ENCODE data around the gene RAB6B.

DNA sequence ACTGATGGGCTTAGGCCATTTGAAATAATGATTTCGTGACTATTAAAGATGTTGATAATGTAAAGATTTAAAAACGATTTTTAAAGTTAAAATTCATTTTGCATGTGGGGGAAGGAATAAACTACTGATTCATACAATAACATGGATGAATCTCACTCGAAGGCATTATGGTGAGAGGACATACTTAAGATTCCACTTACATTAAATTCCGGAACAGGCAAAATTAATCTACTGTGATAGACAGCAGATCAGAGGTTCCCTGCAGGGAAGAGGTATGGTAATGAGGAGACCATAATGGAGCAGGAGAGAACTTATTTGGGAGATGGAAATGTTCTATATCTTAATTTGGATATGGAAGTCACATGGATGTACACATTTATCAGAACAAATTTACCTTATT, 28.4 kb upstream of the RAB6B start:
- TF ChIP-seq, protein P1, sequence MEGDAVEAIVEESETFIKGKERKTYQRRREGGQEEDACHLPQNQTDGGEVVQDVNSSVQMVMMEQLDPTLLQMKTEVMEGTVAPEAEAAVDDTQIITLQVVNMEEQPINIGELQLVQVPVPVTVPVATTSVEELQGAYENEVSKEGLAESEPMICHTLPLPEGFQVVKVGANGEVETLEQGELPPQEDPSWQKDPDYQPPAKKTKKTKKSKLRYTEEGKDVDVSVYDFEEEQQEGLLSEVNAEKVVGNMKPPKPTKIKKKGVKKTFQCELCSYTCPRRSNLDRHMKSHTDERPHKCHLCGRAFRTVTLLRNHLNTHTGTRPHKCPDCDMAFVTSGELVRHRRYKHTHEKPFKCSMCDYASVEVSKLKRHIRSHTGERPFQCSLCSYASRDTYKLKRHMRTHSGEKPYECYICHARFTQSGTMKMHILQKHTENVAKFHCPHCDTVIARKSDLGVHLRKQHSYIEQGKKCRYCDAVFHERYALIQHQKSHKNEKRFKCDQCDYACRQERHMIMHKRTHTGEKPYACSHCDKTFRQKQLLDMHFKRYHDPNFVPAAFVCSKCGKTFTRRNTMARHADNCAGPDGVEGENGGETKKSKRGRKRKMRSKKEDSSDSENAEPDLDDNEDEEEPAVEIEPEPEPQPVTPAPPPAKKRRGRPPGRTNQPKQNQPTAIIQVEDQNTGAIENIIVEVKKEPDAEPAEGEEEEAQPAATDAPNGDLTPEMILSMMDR (conservative IDR thresholded peaks at IDR 0.05 in 1 of 2, IDR thresholded peaks at IDR 0.05 in 1 of 2; ENCODE audit: extremely low read depth in 1 of 2, insufficient read depth in 1 of 2, low read depth in 1 of 2, low read length in 2 of 2) = no peak
- TF ChIP-seq EZH2 (IDR thresholded peaks at IDR 0.05; ENCODE audit: borderline replicate concordance, low read length) = no peak

Measured in mammary epithelial cell (primary cell).